Hepatocyte (in vitro differentiated cells): ENCODE measurements around the gene ARL6IP5.

Experiments
- CTCF ChIP-seq: fragments of 200-600 bp; sonication (generic); IDR thresholded peaks from 2 replicates; pipeline ENCODE4 v1.5.1; 2016; ENCODE audit warnings: antibody characterized with exemption, mild to moderate bottlenecking; ENCODE audit not compliant: poor library complexity
- EZH2 ChIP-seq: fragments of 200-600 bp; sonication (generic); IDR thresholded peaks from 2 replicates; pipeline ENCODE4 v1.6.1; 2016; ENCODE audit warnings: antibody characterized with exemption, mild to moderate bottlenecking, borderline replicate concordance
- EZH2phosphoT487 ChIP-seq: fragments of 200-600 bp; sonication (generic); IDR thresholded peaks from one replicate; pipeline ENCODE4 v1.6.1; 2018; ENCODE audit warnings: antibody characterized with exemption, mild to moderate bottlenecking, low read depth, moderate library complexity; ENCODE audit not compliant: unreplicated experiment, severe bottlenecking

GRCh38 chr3:69105320-69105719, 20.6 kb downstream of the ARL6IP5 start:
- no peak for TF ChIP-seq CTCF
- TF ChIP-seq EZH2, result no peak
- TF ChIP-seq EZH2phosphoT487, result no peak
